Measurements from ENCODE around the gene FAM174C. TPM values are rescaled to one million over a fixed set of nuclear protein-coding genes. Genes with fewer than 3 reads are reported as not detected.

The FAM174C gene
- total and polyA plus RNA-seq, 2 donors (not counting 3 experiments of a cell fraction or from before 2014, with no cell fraction given), result 46.7 to 83.9 TPM

DNA sequence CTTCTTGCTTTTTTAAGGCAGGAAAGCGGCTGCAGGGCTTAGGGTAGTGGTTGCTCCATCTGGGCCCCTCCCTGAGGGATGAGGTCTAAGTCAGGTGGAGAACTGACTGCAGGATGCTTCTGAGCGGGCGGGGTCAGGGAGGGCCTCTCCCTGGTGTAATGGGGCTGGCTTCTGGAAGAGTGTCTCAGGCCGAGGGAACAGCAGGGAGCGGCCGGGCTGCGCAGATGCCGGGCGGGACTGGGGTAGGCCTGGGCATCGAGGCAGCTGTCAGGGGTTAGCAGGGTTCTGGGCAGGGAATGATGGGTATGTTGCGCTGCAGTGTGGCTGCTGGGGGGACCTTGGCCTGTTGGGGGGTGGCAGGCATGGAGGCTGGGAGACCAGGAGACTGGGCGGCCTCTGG lies 2.7 kb downstream of the FAM174C start:
- CTCF ChIA-PET, result no interaction called here
- H3K79me2 ChIP-seq (ENCODE audit: control insufficient read depth, insufficient read depth, low read length), result peaks cover 15% of the 10 kb centered on the region
- intact Hi-C loops (cut with micrococcal nuclease), result loop anchor here (2.0 kb wide), 1 partner anchor 129 kb away; the partner anchor contains the start of gene DAZAP1
- no peak overlapping the region for H3K4me2 ChIP-seq (ENCODE audit: insufficient read depth, low read length)
- DNase-seq (ENCODE audit: low read depth, low spot score) (no peak), FAIRE-seq (no peak)
- no peaks in the 10 kb centered on the region for H4K20me1 ChIP-seq (replicated peaks; ENCODE audit: control insufficient read depth, extremely low read depth, insufficient read depth, low read length)
- no peaks in the 10 kb centered on the region for H3K9me1 ChIP-seq (replicated peaks; ENCODE audit: control insufficient read depth, extremely low read depth, insufficient read depth, low read length)
- peaks cover 18% of the 10 kb centered on the region for H3K4me1 ChIP-seq (ENCODE audit: control insufficient read depth, extremely low read depth, insufficient read depth, low read length)
- dilution Hi-C loops (cut with MboI; ENCODE audit: extremely low pct_ligation_motif_present, low sequenced_read_pairs), result no loop called here
- H3K9me3 ChIP-seq (replicated peaks; ENCODE audit: control insufficient read depth, insufficient read depth, low read length), result no peaks in the 10 kb centered on the region
- POLR2A ChIA-PET, result interaction anchor here (1.0 kb wide), 1 partner anchor 9 kb away, joined by 3 read pairs; the partner anchor contains the start of gene CIRBP
- H3K27ac ChIP-seq (ENCODE audit: insufficient read depth, low read depth, low read length), result no peak overlapping the region
- no peak overlapping the region for H3K4me3 ChIP-seq (replicated peaks in 1 of 3; ENCODE audit: insufficient read depth in 1 of 3, low read depth in 1 of 3, low read length in 3 of 3)
- no peaks in the 10 kb centered on the region for H3K27me3 ChIP-seq (ENCODE audit: control insufficient read depth in 2 of 2, insufficient read depth in 2 of 2, low read length in 2 of 2)
- TF ChIP-seq, protein P1, sequence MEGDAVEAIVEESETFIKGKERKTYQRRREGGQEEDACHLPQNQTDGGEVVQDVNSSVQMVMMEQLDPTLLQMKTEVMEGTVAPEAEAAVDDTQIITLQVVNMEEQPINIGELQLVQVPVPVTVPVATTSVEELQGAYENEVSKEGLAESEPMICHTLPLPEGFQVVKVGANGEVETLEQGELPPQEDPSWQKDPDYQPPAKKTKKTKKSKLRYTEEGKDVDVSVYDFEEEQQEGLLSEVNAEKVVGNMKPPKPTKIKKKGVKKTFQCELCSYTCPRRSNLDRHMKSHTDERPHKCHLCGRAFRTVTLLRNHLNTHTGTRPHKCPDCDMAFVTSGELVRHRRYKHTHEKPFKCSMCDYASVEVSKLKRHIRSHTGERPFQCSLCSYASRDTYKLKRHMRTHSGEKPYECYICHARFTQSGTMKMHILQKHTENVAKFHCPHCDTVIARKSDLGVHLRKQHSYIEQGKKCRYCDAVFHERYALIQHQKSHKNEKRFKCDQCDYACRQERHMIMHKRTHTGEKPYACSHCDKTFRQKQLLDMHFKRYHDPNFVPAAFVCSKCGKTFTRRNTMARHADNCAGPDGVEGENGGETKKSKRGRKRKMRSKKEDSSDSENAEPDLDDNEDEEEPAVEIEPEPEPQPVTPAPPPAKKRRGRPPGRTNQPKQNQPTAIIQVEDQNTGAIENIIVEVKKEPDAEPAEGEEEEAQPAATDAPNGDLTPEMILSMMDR (IDR thresholded peaks at IDR 0.05; ENCODE audit: extremely low read depth in 1 of 2, insufficient read depth in 1 of 2, low read depth in 1 of 2, low read length in 2 of 2), result no peak
- TF ChIP-seq POLR2AphosphoS5 (IDR thresholded peaks at IDR 0.05; ENCODE audit: insufficient read depth, low read depth, low read length), result no peak
- TF ChIP-seq MYC (IDR thresholded peaks at IDR 0.05; ENCODE audit: low read depth, low read length), result no peak
- no peak for TF ChIP-seq JUN (IDR thresholded peaks at IDR 0.05; ENCODE audit: borderline replicate concordance, insufficient read depth, insufficient read length, low read depth)
- no peak for TF ChIP-seq EZH2 (IDR thresholded peaks at IDR 0.05; ENCODE audit: borderline replicate concordance, low read depth, low read length, severe bottlenecking)
- no peak for TF ChIP-seq FOS (IDR thresholded peaks at IDR 0.05; ENCODE audit: borderline replicate concordance, insufficient read depth, low read length)
- TF ChIP-seq GATA2 (IDR thresholded peaks at IDR 0.05; ENCODE audit: insufficient read depth, insufficient read length, low read depth, low read length), result no peak
- TF ChIP-seq, protein P2, sequence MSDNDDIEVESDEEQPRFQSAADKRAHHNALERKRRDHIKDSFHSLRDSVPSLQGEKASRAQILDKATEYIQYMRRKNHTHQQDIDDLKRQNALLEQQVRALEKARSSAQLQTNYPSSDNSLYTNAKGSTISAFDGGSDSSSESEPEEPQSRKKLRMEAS (IDR thresholded peaks at IDR 0.05; ENCODE audit: insufficient read depth, insufficient read length), result no peak
- no peak for TF ChIP-seq POLR2A (IDR thresholded peaks at IDR 0.05; ENCODE audit: low read depth, low read length)
- no peak overlapping the region for H3K9ac ChIP-seq (replicated peaks; ENCODE audit: extremely low read depth, insufficient read depth, low read length)
- peaks cover 11 to 17% of the 10 kb centered on the region in 2 experiments for H3K36me3 ChIP-seq (ENCODE audit: control insufficient read depth in 2 of 2, extremely low read depth in 1 of 2, insufficient read depth in 2 of 2, low read length in 2 of 2)
- BruUV-seq (replicated peaks), result no TSS peak
- no peak overlapping the region for H2AFZ ChIP-seq (ENCODE audit: low read depth, low read length)
